GM23248 (cell line): ENCODE results near the gene TSHZ2.

Experiments
- EZH2 ChIP-seq: fragments of 200-600 bp; sonication (generic); IDR thresholded peaks from 2 replicates; pipeline ENCODE4 v1.6.1; 2018; ENCODE audit warnings: antibody characterized with exemption, mild to moderate bottlenecking; ENCODE audit not compliant: insufficient read depth, poor library complexity, severe bottlenecking
- EZH2phosphoT487 ChIP-seq: fragments of 200-600 bp; sonication (generic); IDR thresholded peaks from 2 replicates; pipeline ENCODE4 v1.6.1; 2018; ENCODE audit warnings: antibody characterized with exemption, moderate library complexity, mild to moderate bottlenecking, low read depth; ENCODE audit not compliant: insufficient read depth

DNA sequence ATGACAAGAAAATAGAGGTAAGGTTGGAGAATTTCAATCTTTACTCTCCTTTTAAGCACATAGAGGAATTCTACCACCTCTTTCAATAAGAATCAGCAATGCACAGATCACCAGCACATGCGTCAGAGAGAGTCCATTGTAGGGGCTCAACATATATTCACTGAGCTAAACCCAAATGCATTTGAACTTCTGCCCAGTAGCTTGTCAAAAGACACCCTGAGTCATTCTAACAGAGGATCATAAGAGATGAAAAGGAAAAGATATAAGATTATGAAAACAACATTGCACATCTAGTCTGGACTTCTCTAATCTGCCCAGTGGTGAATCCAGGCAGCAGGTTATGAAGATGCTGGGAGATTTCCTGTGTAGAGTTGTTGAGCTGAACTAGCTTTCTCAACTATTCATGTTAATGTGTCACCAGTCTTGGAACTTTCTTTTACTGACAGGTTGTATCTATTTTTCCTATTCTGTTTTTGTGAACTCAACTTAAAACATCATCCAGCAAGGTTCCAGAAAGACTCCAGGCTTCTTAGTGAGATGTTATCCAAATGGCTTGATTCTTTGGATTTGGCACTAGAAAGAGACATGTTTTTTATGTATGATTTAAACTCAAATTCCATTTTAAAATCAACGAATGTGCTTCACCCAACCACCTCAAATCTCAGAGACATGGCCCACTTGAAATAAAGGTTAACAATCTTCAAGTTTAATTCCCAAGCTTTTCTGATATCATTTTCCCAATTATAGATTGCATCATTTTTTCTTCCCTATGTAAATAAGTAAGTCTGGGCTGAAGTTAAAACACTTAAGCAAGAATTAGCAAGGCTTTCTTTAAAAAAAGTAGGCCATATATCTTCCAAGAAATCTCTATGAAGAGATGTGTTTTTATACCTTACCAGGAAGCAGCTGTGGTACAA lies 89.3 kb downstream of the TSHZ2 start:
- TF ChIP-seq EZH2, result no peak
- no peak for TF ChIP-seq EZH2phosphoT487
